Esophagus muscularis mucosa (tissue), 4 donors: ENCODE measurements around the gene SLC6A18. TPM values are rescaled to one million over a fixed set of nuclear protein-coding genes. Genes with fewer than 3 reads are reported as not detected.

Experiments used
- DNase-seq: peaks from one replicate; pipeline ENCODE4 v3.0.0-alpha.2; 2017; ENCODE audit errors: extremely low spot score
- H3K27ac ChIP-seq, 4 donors: fragments of 200-600 bp; sonication (generic); replicated peaks in 1 of 4; 1 replicate in 3 of 4; 2 replicates in 1 of 4; pipeline ENCODE4 v1.5.1; 2016 to 2019; ENCODE audit warnings: mild to moderate bottlenecking in 1 of 4
- H3K27me3 ChIP-seq, 4 donors: fragments of 200-600 bp; sonication (generic); one replicate each; pipeline versions ENCODE4 v1.5.1 to v1.6.0; 2016 to 2019
- H3K36me3 ChIP-seq, 4 donors: fragments of 200-600 bp; sonication (generic); one replicate each; pipeline ENCODE4 v1.5.1; 2016 to 2019
- H3K4me1 ChIP-seq, 4 donors: fragments of 200-600 bp; sonication (generic); one replicate each; pipeline ENCODE4 v1.5.1; 2016 to 2019
- H3K4me3 ChIP-seq, 4 donors: fragments of 200-600 bp; sonication (generic); 1 replicate in 2 of 4; 2 replicates in 2 of 4; pipeline ENCODE4 v1.5.1; 2016 to 2019; ENCODE audit warnings: mild to moderate bottlenecking in 4 of 4, moderate library complexity in 1 of 4
- H3K9me3 ChIP-seq, 4 donors: fragments of 200-600 bp; sonication (generic); 1 replicate in 3 of 4; 2 replicates in 1 of 4; pipeline ENCODE4 v1.5.1; 2016 to 2019
- CTCF ChIP-seq, 3 experiments: fragments of 200-600 bp in 2 of 3; fragments of 450-650 bp in 1 of 3; sonication (generic) in 2 of 3; IDR thresholded peaks; one replicate each; pipeline ENCODE4 v1.5.1; 2017 to 2019; ENCODE audit warnings: antibody characterized with exemption in 3 of 3, mild to moderate bottlenecking in 2 of 3, moderate library complexity in 1 of 3
- EP300 ChIP-seq: sonication (generic); formaldehyde crosslinking; IDR thresholded peaks from one replicate; pipeline ENCODE4 v1.6.1; 2017; ENCODE audit warnings: antibody characterized with exemption
- POLR2A ChIP-seq: fragments of 450-650 bp; IDR thresholded peaks from one replicate; pipeline ENCODE4 v1.6.1; 2017; ENCODE audit warnings: antibody characterized with exemption, moderate library complexity, mild to moderate bottlenecking, low read depth
- POLR2AphosphoS5 ChIP-seq, 2 donors: sonication (generic); formaldehyde crosslinking; IDR thresholded peaks; one replicate each; pipeline ENCODE4 v1.6.1; 2017; ENCODE audit warnings: antibody characterized with exemption in 2 of 2
- WGBS: methylation state at CpG from one replicate; pipeline ENCODE4 v1.1.5; 2018; 5-methylcytosine and 5-hydroxymethylcytosine counted together
- intact Hi-C: fragments of 100-400 bp; cut with DNase I; formaldehyde crosslinking; loops from one replicate; pipeline ENCODE4 v1.15.1; 2023
- total RNA-seq, 4 donors: library from RNA; depleted of rRNA; stranded (reverse); fragments of >200 nt; gene quantifications; one replicate each; pipeline versions ENCODE4 v1.1.0 to v1.2.1, GENCODE V29; 2016

SLC6A18 gene
- total RNA-seq, 4 donors from 2014 or later = not detected

DNA sequence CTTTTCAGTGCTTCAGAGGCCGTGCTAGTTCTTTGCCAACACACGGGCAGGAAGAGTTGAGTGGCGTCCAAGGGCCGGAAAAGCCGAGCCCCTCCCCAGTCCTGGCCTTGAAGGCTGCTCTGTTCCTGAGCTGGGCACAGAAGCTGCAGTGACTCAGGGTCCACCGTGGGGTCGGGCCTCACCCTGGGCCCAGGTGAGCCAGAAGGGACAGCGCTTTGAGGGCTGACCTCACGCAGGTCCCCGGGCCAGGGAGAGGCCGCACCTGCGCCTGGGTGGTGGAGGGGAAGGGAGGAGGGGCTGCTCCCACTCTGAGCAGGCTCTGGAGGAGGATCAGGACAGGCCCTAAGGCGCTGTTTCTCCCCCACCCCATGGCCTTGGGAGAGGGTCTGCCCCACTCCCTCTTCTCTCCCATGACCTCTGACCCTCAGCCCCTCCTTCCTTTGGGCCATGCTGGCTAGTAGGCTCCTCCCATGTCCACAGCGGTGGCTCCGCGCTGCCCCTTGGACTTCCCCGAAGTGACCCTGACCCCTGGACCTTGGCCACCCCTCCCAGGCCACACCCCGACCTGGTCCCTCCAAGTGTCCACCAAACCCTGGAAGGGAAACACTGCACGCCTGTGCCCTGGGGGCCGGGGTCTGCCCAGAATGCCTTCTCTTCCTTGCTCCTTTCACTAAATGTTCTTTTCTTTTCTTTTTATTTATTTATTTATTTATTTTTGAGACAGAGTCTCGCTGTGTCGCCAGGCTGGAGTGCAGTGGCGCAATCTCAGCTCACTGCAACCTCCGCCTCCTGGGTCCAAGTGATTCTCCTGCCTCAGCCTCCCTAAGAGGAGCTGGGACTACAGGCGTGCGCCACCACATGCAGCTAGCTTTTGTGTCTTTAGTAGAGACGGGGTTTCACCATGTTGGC is 43.5 kb upstream of the SLC6A18 start:
- WGBS = 81% methylated on average over 20 of the region's 27 CpGs
- no peak for TF ChIP-seq POLR2AphosphoS5 (IDR thresholded peaks at IDR 0.05)
- TF ChIP-seq CTCF (IDR thresholded peaks at IDR 0.05) = no peak
- TF ChIP-seq EP300 = no peak
- no peak for TF ChIP-seq POLR2A
- Histone ChIP-seq H3K27ac (no peak overlapping the region), H3K4me3 (no peak overlapping the region), H3K27me3 (peaks cover 0 to 20% (median 0%) of the 10 kb centered on the region in 4 donors), H3K4me1 (peaks cover 3 to 16% (median 14%) of the 10 kb centered on the region in 4 donors), H3K36me3 (no peaks in the 10 kb centered on the region), H3K9me3 (no peaks in the 10 kb centered on the region)
- DNase-seq = no peak
- intact Hi-C loops = no loop called here

DNA sequence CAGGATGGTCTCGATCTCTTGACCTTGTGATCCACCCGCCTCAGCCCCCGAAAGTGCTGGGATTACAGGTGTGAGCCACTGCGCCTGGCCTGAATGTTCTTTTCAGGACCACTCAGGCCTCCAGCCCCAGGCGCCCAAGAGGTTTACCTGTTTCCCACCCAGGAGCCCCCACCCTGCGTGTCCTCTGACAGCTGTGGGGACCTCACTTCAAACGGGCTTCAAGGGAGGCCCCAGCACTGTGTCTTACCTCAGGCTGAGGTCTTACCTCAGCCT is 42.9 kb upstream of the SLC6A18 start:
- Histone ChIP-seq H3K4me1 (peaks cover 3 to 16% (median 14%) of the 10 kb centered on the region in 4 donors), H3K36me3 (no peaks in the 10 kb centered on the region), H3K27ac (no peak overlapping the region), H3K9me3 (no peaks in the 10 kb centered on the region), H3K27me3 (peaks cover 0 to 26% (median 0%) of the 10 kb centered on the region in 4 donors), H3K4me3 (no peak overlapping the region)
- intact Hi-C loops = no loop called here
- DNase-seq = no peak
- TF ChIP-seq CTCF (IDR thresholded peaks at IDR 0.05) = no peak
- TF ChIP-seq POLR2AphosphoS5 (IDR thresholded peaks at IDR 0.05) = no peak
- no peak for TF ChIP-seq EP300
- WGBS = 85% methylated on average over 7 of the region's 7 CpGs

GRCh38 chr5:1182633-1183423 is 42.4 kb upstream of the SLC6A18 start:
- WGBS = 77% methylated on average over 28 of the region's 31 CpGs
- H3K4me1 ChIP-seq = peaks cover 3 to 16% (median 14%) of the 10 kb centered on the region in 4 donors
- DNase-seq = no peak
- no peaks in the 10 kb centered on the region for H3K36me3 ChIP-seq
- intact Hi-C loops = no loop called here
- H3K27ac ChIP-seq = no peak overlapping the region
- TF ChIP-seq EP300 = no peak
- TF ChIP-seq POLR2AphosphoS5 (IDR thresholded peaks at IDR 0.05) = no peak
- TF ChIP-seq CTCF (IDR thresholded peaks at IDR 0.05) = no peak
- TF ChIP-seq POLR2A = no peak
- no peak overlapping the region for H3K4me3 ChIP-seq
- peaks cover 0 to 32% (median 0%) of the 10 kb centered on the region in 4 donors for H3K27me3 ChIP-seq
- H3K9me3 ChIP-seq = no peaks in the 10 kb centered on the region

DNA sequence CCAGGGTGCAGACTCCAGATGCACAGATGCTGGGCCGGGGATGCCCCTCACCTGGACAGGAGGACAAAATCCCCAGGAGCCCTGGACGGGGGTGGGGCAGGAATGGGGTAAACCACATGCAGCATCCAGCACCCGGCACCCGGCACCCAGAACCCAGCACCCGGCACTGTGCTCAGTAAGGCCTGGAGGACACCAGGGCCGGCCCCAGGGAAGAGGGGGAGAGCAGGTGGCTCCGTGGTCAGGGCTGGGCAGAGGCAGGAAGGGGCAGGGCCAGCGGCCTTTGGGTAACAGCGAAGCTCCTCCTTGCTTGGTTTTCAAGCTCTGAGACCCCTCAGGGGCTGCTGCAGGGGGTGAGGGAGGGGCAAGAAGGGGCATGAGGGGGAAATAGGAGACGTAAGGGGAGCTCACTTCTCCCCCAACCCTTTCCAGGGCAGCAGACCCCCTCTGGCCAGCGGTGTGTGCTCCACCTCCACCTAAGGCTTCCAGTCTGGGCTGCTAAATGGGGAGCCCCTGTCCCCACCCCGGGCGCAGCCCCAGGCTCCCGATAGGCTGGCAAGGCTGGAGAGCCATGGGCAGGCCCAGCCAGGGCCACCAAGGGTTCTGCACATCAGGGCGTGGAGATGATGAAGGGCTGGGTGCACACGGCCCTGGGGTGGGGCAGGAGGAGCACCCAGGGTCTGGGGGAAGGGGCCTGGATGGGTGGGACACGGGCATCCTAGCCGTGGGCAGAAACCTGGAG is 41.6 kb upstream of the SLC6A18 start:
- 79% methylated on average over 13 of the region's 18 CpGs for WGBS
- TF ChIP-seq CTCF (IDR thresholded peaks at IDR 0.05) (no peak), EP300 (no peak), POLR2A (no peak), POLR2AphosphoS5 (IDR thresholded peaks at IDR 0.05) (no peak)
- Histone ChIP-seq H3K9me3 (no peaks in the 10 kb centered on the region), H3K36me3 (no peaks in the 10 kb centered on the region), H3K27ac (no peak overlapping the region), H3K4me3 (no peak overlapping the region), H3K27me3 (peaks cover 0 to 39% (median 0%) of the 10 kb centered on the region in 4 donors), H3K4me1 (peaks cover 3 to 16% (median 14%) of the 10 kb centered on the region in 4 donors)
- no peak for DNase-seq
- intact Hi-C loops = no loop called here
